Prostate gland (tissue), 2 donors: ENCODE data around the gene MTMR3.

Experiments
- CTCF ChIP-seq, 4 experiments: fragments of 200-600 bp in 2 of 4; fragments of 450-650 bp in 2 of 4; sonication (generic) in 2 of 4; IDR thresholded peaks; 1 replicate in 3 of 4; 2 replicates in 1 of 4; pipeline ENCODE4 v1.5.1; 2016 to 2019; ENCODE audit warnings: antibody characterized with exemption in 4 of 4, mild to moderate bottlenecking in 2 of 4, moderate library complexity in 2 of 4
- POLR2A ChIP-seq: fragments of 450-650 bp; IDR thresholded peaks from one replicate; pipeline ENCODE4 v1.6.1; 2016; ENCODE audit warnings: antibody characterized with exemption, mild to moderate bottlenecking
- POLR2AphosphoS5 ChIP-seq: sonication (generic); formaldehyde crosslinking; IDR thresholded peaks from one replicate; pipeline ENCODE4 v1.6.1; 2017; ENCODE audit warnings: antibody characterized with exemption

GRCh38 chr22:30078320-30079311 lies 195.6 kb downstream of the MTMR3 start:
- TF ChIP-seq CTCF (IDR thresholded peaks at IDR 0.05) (no peak), POLR2A (no peak), POLR2AphosphoS5 (no peak)
